Type B pancreatic cell (in vitro differentiated cells): ENCODE results near the gene C1orf74. TPM values are rescaled to one million over a fixed set of nuclear protein-coding genes. Genes with fewer than 3 reads are reported as not detected.

Experiments used
- DNase-seq: peaks from one replicate; pipeline ENCODE4 v3.0.0; 2021; ENCODE audit warnings: mixed read lengths; ENCODE audit not compliant: unreplicated experiment; ENCODE audit errors: extremely low spot score
- H3K27ac Mint-ChIP-seq: 2 replicates; pipeline ENCODE4 v1.8.0; 2021; ENCODE audit warnings: mild to moderate bottlenecking, mixed read lengths
- H3K27me3 Mint-ChIP-seq: 2 replicates; pipeline ENCODE4 v1.8.0; 2021; ENCODE audit warnings: mixed read lengths
- H3K36me3 Mint-ChIP-seq: 2 replicates; pipeline ENCODE4 v1.8.0; 2021; ENCODE audit warnings: mixed read lengths
- H3K4me1 Mint-ChIP-seq: one replicate; pipeline ENCODE4 v1.8.0; 2021; ENCODE audit warnings: mixed read lengths; ENCODE audit not compliant: unreplicated experiment
- H3K4me3 Mint-ChIP-seq: 2 replicates; pipeline ENCODE4 v1.8.0; 2021; ENCODE audit warnings: mild to moderate bottlenecking, mixed read lengths
- H3K9me3 Mint-ChIP-seq: 2 replicates; pipeline ENCODE4 v1.8.0; 2021; ENCODE audit warnings: mixed read lengths
- CTCF ChIP-seq: fragments of 200-600 bp; sonication (generic); conservative IDR thresholded peaks from 2 replicates; pipeline ENCODE4 v1.5.0; 2021; ENCODE audit warnings: antibody characterized with exemption, mild to moderate bottlenecking
- total RNA-seq: library from RNA; stranded (reverse); gene quantifications from 2 replicates; pipeline ENCODE4 v1.2.1, GENCODE V29; 2021; ENCODE audit warnings: low replicate concordance

The C1orf74 gene
- total RNA-seq, 1 donor from 2014 or later: 3.6 TPM

- DNase-seq: no peak
- Mint-ChIP-seq H3K4me1 (peaks cover 8% of the 10 kb centered on the region), H3K4me3 (no peak overlapping the region), H3K36me3 (no peaks in the 10 kb centered on the region), H3K27me3 (peaks cover 9% of the 10 kb centered on the region), H3K27ac (no peak overlapping the region), H3K9me3 (no peaks in the 10 kb centered on the region)
- no peak for TF ChIP-seq CTCF
Measured at GRCh38 chr1:209732725-209733124, 51.6 kb downstream of the C1orf74 start.

DNA sequence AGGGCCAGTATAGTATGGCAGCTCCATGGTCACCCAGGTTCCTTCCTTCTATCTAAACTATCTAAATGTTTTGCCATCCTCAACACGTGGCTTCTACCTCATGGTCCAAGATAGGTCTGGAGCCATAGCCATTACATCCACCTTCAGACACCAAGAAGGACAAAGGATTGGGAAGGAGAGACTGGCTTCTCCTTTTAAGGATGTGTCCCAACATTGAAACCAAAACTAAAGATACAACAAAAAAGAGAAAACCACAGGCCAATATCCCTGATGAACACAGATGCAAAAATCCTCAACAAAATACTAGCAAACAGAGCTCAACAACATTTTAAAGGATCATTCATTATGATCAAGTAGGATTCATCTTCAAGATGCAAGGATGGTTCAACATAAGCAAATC, 54.9 kb downstream of the C1orf74 start:
- Mint-ChIP-seq H3K4me3 (no peak overlapping the region), H3K27ac (no peak overlapping the region), H3K9me3 (no peaks in the 10 kb centered on the region), H3K27me3 (peaks cover 4% of the 10 kb centered on the region), H3K36me3 (no peaks in the 10 kb centered on the region), H3K4me1 (peaks cover 8% of the 10 kb centered on the region)
- no peak for TF ChIP-seq CTCF
- no peak for DNase-seq

Other genes with a start within 250 kb of the C1orf74 start
- 2.0 and 9.4 TPM in 2 replicates for gene CAMK1G, start 200.8 kb downstream of the C1orf74 start, total RNA-seq
- gene LAMB3, start 132.1 kb downstream of the C1orf74 start, total RNA-seq: 17.0 and 47.3 TPM in 2 replicates
- gene G0S2, start 109.1 kb downstream of the C1orf74 start, total RNA-seq: 0.88 and 6.4 TPM in 2 replicates
- not detected in 2 replicates for gene HSD11B1, start 79.7 kb downstream of the C1orf74 start, total RNA-seq
- 1.7 TPM in 1 of 2 replicates, not detected in the other for gene TRAF3IP3, start 28.5 kb downstream of the C1orf74 start, total RNA-seq
- 28.2 and 67.4 TPM in 2 replicates for gene IRF6, start 21.6 kb upstream of the C1orf74 start, total RNA-seq
- gene UTP25, start 43.4 kb upstream of the C1orf74 start, total RNA-seq: 8.4 and 9.4 TPM in 2 replicates
- 3.9 and 5.7 TPM in 2 replicates for gene SYT14, start 153.7 kb upstream of the C1orf74 start, total RNA-seq